NCI-H1417 treated with DMSO at 0.1 percent for 48 hours (cell line): ENCODE data around the gene KCNMB3.
"Not testable (repeated sequence)": the region's sequence is repeated elsewhere in the genome, so short reads cannot be mapped to it uniquely, and the experiment has no call there.

Experiments
- DNase-seq: peaks from one replicate; lab custom pipeline; 2025; lab: John Stamatoyannopoulos, UW

Gene KCNMB3

GRCh38 chr3:179250803-179251476 is at the start of gene KCNMB3:
Gene KCNMB3, minus strand, starts transcription at chr3:179251114. Its CDS starts 124 bp downstream, at chr3:179250990.
- DNase-seq, result no peak

GRCh38 chr3:179299999-179300613 is 49.2 kb upstream of the KCNMB3 start:
- no peak for DNase-seq

GRCh38 chr3:179299316-179299715 is 48.4 kb upstream of the KCNMB3 start:
- DNase-seq, result no peak

- no peak for DNase-seq
Measured at GRCh38 chr3:179297971-179298725, 47.2 kb upstream of the KCNMB3 start.

- DNase-seq, result no peak
Measured at GRCh38 chr3:179292450-179292849, 41.5 kb upstream of the KCNMB3 start.

- no peak for DNase-seq
Measured at GRCh38 chr3:179289295-179289694, 38.4 kb upstream of the KCNMB3 start.

GRCh38 chr3:179288845-179289244 is 37.9 kb upstream of the KCNMB3 start:
- no peak for DNase-seq

GRCh38 chr3:179286331-179286730 is 35.4 kb upstream of the KCNMB3 start:
- DNase-seq, result no peak

GRCh38 chr3:179281825-179282224 is 30.9 kb upstream of the KCNMB3 start:
- no peak for DNase-seq

- no peak for DNase-seq
Measured at GRCh38 chr3:179279837-179280236, 28.9 kb upstream of the KCNMB3 start.

- DNase-seq, result no peak
Measured at GRCh38 chr3:179278932-179279693, 28.2 kb upstream of the KCNMB3 start.

GRCh38 chr3:179278151-179278550 is 27.2 kb upstream of the KCNMB3 start:
- no peak for DNase-seq

- no peak for DNase-seq
Measured at GRCh38 chr3:179276743-179277142, 25.8 kb upstream of the KCNMB3 start.

GRCh38 chr3:179276001-179276400 is 25.1 kb upstream of the KCNMB3 start:
- no peak for DNase-seq

- not testable (repeated sequence) for DNase-seq
Measured at GRCh38 chr3:179274434-179274833, 23.5 kb upstream of the KCNMB3 start.

- DNase-seq, result no peak
Measured at GRCh38 chr3:179272385-179272784, 21.5 kb upstream of the KCNMB3 start.

- no peak for DNase-seq
Measured at GRCh38 chr3:179269152-179269707, 18.3 kb upstream of the KCNMB3 start.

GRCh38 chr3:179268400-179269051 is 17.6 kb upstream of the KCNMB3 start:
- DNase-seq, result no peak

- DNase-seq, result no peak
Measured at GRCh38 chr3:179266701-179267211, 15.8 kb upstream of the KCNMB3 start.

GRCh38 chr3:179265875-179266274 is 15.0 kb upstream of the KCNMB3 start:
- no peak for DNase-seq

GRCh38 chr3:179265092-179265491 is 14.2 kb upstream of the KCNMB3 start:
- no peak for DNase-seq
